Keratinocyte (primary cell): ENCODE data around the gene SCAMP4.
"Not testable (repeated sequence)": the region's sequence is repeated elsewhere in the genome, so short reads cannot be mapped to it uniquely, and the experiment has no call there.

Experiments used
- CTCF ChIP-seq, 3 experiments: IDR thresholded peaks in 1 of 3; conservative IDR thresholded peaks in 1 of 3; optimal IDR thresholded peaks in 1 of 3; 2 replicates in 2 of 3; 3 replicates in 1 of 3; pipeline versions ENCODE3 to v1.5.1; 2011; ENCODE audit warnings: low read length in 3 of 3, mild to moderate bottlenecking in 3 of 3, moderate library complexity in 2 of 3, control low read depth in 1 of 3, inconsistent platforms in 1 of 3; ENCODE audit not compliant: insufficient read depth in 2 of 3; ENCODE audit errors: extremely low read depth in 1 of 3
- EZH2 ChIP-seq: IDR thresholded peaks from one replicate; pipeline ENCODE4 v1.6.1; 2012; ENCODE audit warnings: inconsistent platforms, mild to moderate bottlenecking, low read length, moderate library complexity

GRCh38 chr19:1875265-1875645, 29.9 kb upstream of the SCAMP4 start:
- TF ChIP-seq CTCF (optimal IDR thresholded peaks at IDR 0.05 in 1 of 3, IDR thresholded peaks at IDR 0.05 in 1 of 3, conservative IDR thresholded peaks at IDR 0.05 in 1 of 3; ENCODE audit: extremely low read depth in 1 of 3, insufficient read depth in 2 of 3, low read length in 3 of 3); EZH2: not testable (repeated sequence)
